ENCODE data around the gene CTNNAL1.
"Not testable (repeated sequence)": the region's sequence is repeated elsewhere in the genome, so short reads cannot be mapped to it uniquely, and the experiment has no call there.

Gene CTNNAL1

GRCh38 chr9:108980893-108981292 is 32.4 kb downstream of the CTNNAL1 start:
- DNase-seq (ENCODE audit: low read depth), result no peak

GRCh38 chr9:108978205-108978604 is 35.1 kb downstream of the CTNNAL1 start:
- no peak for DNase-seq (ENCODE audit: low read depth)

- DNase-seq (ENCODE audit: low read depth), result no peak
Measured at GRCh38 chr9:108973895-108974294, 39.4 kb downstream of the CTNNAL1 start.

- DNase-seq (ENCODE audit: low read depth), result no peak
Measured at GRCh38 chr9:108972626-108973209, 40.6 kb downstream of the CTNNAL1 start.

- DNase-seq (ENCODE audit: low read depth), result no peak
Measured at GRCh38 chr9:108972186-108972585, 41.1 kb downstream of the CTNNAL1 start.

GRCh38 chr9:108971392-108971791 is 41.9 kb downstream of the CTNNAL1 start:
- not testable (repeated sequence) for DNase-seq (ENCODE audit: low read depth)

- no peak for DNase-seq (ENCODE audit: low read depth)
Measured at GRCh38 chr9:108967916-108968315, 45.4 kb downstream of the CTNNAL1 start.

- no peak for DNase-seq (ENCODE audit: low read depth)
Measured at GRCh38 chr9:108963459-108964143, 49.7 kb downstream of the CTNNAL1 start.

GRCh38 chr9:108961151-108961550 is 52.1 kb downstream of the CTNNAL1 start:
- DNase-seq (ENCODE audit: low read depth), result no peak

GRCh38 chr9:108960331-108960730 is 53.0 kb downstream of the CTNNAL1 start:
- DNase-seq (ENCODE audit: low read depth), result no peak

GRCh38 chr9:108956631-108957026 is 56.7 kb downstream of the CTNNAL1 start:
- DNase-seq (ENCODE audit: low read depth), result no peak

- DNase-seq (ENCODE audit: low read depth), result no peak
Measured at GRCh38 chr9:108956022-108956630, 57.2 kb downstream of the CTNNAL1 start.

GRCh38 chr9:108953983-108954574 is 59.2 kb downstream of the CTNNAL1 start:
- DNase-seq (ENCODE audit: low read depth), result no peak

GRCh38 chr9:108951578-108951977 is 61.7 kb downstream of the CTNNAL1 start:
- DNase-seq (ENCODE audit: low read depth), result no peak

GRCh38 chr9:108950168-108950567 is 63.1 kb downstream of the CTNNAL1 start:
- no peak for DNase-seq (ENCODE audit: low read depth)

GRCh38 chr9:108939975-108940374 is 73.3 kb downstream of the CTNNAL1 start:
- DNase-seq (ENCODE audit: low read depth), result no peak

- DNase-seq (ENCODE audit: low read depth), result no peak
Measured at GRCh38 chr9:108937561-108938305, 75.6 kb downstream of the CTNNAL1 start.

GRCh38 chr9:108934323-108934893 is 78.9 kb downstream of the CTNNAL1 start, which contains the start of gene ABITRAM:
ABITRAM (plus strand) TSS chr9:108934400; CDS start chr9:108934487, 87 bp downstream.
- DNase-seq (ENCODE audit: low read depth), result peak; percentile 56

GRCh38 chr9:108933718-108934322 is 79.5 kb downstream of the CTNNAL1 start, which contains the start of gene ELP1:
ELP1 (minus strand) TSS chr9:108934124; CDS start chr9:108931146, 2,978 bp downstream.
- peak; percentile 85 for DNase-seq (ENCODE audit: low read depth)

GRCh38 chr9:108933231-108933717 is 80.0 kb downstream of the CTNNAL1 start:
- no peak for DNase-seq (ENCODE audit: low read depth)

- no peak for DNase-seq (ENCODE audit: low read depth)
Measured at GRCh38 chr9:108928386-108928785, 84.9 kb downstream of the CTNNAL1 start.

All from stimulated activated CD8-positive, alpha-beta memory T cell treated with anti-CD3 and anti-CD28 coated beads, Interleukin-15, amount 100 ng/mL, for 24 hours (primary cell).